ENCODE measurements around the gene CAMTA1.

- TF ChIP-seq CTCF (IDR thresholded peaks at IDR 0.05; ENCODE audit: poor library complexity) (no peak), EZH2 (IDR thresholded peaks at IDR 0.05; ENCODE audit: borderline replicate concordance) (no peak)
Measured at GRCh38 chr1:7671676-7672075, 886.4 kb downstream of the CAMTA1 start.

All from hepatocyte (in vitro differentiated cells).